Ectodermal cell (in vitro differentiated cells): ENCODE data around the gene TPRG1L.

Source experiments
- H3K27ac ChIP-seq: 2 replicates; pipeline ENCODE4 v1.7.0; 2013; ENCODE audit warnings: mild to moderate bottlenecking, low read depth, low read length; ENCODE audit not compliant: insufficient read depth, poor library complexity, severe bottlenecking
- H3K27me3 ChIP-seq: 2 replicates; pipeline ENCODE4 v1.7.0; 2013; ENCODE audit warnings: mild to moderate bottlenecking, low read length; ENCODE audit not compliant: insufficient read depth, control insufficient read depth, poor library complexity, severe bottlenecking
- H3K36me3 ChIP-seq: one replicate; pipeline ENCODE4 v1.7.0; 2013; ENCODE audit warnings: low read length; ENCODE audit not compliant: control insufficient read depth, insufficient read depth
- H3K4me1 ChIP-seq: one replicate; pipeline ENCODE4 v1.7.0; 2013; ENCODE audit warnings: low read length; ENCODE audit not compliant: control insufficient read depth, insufficient read depth
- H3K4me3 ChIP-seq: 2 replicates; pipeline ENCODE4 v1.7.0; 2013; ENCODE audit warnings: low read depth, low read length, control low read depth; ENCODE audit not compliant: insufficient read depth
- H3K9me3 ChIP-seq: 2 replicates; pipeline ENCODE4 v1.7.0; 2013; ENCODE audit warnings: mild to moderate bottlenecking, low read length, moderate library complexity; ENCODE audit not compliant: control insufficient read depth
- WGBS, 2 experiments: methylation state at CpG; one replicate each; pipeline ENCODE4 v1.1.7; 2013; ENCODE audit warnings: missing lambda C conversion rate in 2 of 2; 5-methylcytosine and 5-hydroxymethylcytosine counted together

TPRG1L gene

DNA sequence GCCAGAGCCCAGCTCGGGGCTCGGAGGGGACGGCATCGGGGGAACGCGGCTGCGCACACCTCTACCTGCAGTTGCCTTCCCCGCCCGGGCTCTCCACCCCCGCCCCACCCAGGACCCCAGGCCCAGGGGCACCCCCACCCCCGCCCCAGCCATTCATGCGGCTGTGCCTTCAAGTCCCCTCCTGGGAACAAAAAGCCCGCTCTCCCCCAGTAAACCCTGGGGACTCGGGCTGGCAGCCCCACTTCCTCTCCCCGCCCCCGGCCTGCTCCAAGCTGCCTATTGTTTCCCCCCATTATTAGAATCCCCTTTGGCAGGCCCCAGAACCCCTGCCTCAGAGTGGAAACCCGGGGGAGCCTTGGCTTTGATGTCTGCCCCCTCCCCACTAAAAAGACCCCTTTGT lies 31.5 kb upstream of the TPRG1L start:
- WGBS, 2 experiments = 74 to 75% methylated on average over 15 to 16 of the region's 17 CpGs
- H3K9me3 ChIP-seq = no peaks in the 10 kb centered on the region
- no peaks in the 10 kb centered on the region for H3K27me3 ChIP-seq
- no peak overlapping the region for H3K4me3 ChIP-seq
- peaks cover 35% of the 10 kb centered on the region for H3K4me1 ChIP-seq
- no peak overlapping the region for H3K27ac ChIP-seq
- no peaks in the 10 kb centered on the region for H3K36me3 ChIP-seq

DNA sequence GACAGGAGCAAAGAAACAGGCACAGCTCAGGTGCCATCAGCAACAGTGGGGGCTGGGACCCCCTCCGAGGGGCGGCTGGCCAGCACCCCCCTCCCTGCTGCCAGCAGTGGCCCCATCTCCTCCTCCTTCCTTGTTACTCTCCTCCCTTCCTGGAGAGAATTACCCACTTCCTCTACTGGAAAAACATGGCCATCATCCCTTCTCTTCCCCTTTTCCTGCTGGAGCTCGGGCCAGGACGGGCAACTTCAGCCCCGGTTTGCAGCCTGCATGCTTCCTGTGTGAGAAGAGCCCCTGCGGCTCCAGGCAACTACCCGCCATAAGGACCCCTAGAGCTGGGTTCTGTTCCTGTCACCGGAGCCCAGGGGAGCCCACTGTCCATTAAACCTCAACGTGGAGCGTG lies 31.1 kb upstream of the TPRG1L start:
- H3K27me3 ChIP-seq = no peaks in the 10 kb centered on the region
- H3K9me3 ChIP-seq = no peaks in the 10 kb centered on the region
- peaks cover 39% of the 10 kb centered on the region for H3K4me1 ChIP-seq
- H3K27ac ChIP-seq = no peak overlapping the region
- no peaks in the 10 kb centered on the region for H3K36me3 ChIP-seq
- WGBS, 2 experiments = 78% methylated on average over 10 of the region's 10 CpGs
- no peak overlapping the region for H3K4me3 ChIP-seq

DNA sequence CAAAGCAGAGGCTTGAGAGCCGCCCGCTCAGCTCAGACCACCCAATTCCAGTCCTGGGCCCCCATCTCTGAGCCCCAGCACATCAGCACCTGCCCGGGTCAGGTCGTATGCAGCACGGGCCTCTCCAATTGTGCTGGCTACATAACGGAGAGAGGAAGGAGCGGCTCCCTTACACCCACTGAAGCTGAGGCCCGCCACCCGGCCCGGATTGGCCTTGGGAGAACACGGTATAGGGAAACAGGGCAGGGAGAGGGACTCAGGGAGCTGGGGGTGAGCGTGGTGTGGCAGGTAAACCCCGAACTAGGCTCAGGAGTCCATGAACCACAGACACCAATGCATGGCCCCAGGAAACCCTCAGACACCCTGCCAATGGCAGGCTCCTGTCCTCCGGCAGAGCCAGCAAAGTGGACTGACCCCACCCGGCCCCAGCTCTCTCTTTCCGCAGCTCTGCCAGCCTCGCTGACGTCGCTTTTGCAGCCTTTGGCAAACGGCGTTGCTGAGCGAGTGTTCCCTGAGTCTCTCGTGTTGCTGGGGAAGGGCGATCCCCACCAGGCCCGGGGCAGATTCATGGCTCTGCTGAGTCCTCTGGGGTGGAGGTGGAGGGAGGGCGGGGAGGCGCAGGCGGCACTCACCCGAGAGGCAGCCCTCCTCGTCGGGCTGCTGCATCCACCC lies 30.0 kb upstream of the TPRG1L start:
- Histone ChIP-seq H3K27ac (no peak overlapping the region), H3K4me1 (peaks cover 44% of the 10 kb centered on the region), H3K9me3 (no peaks in the 10 kb centered on the region), H3K36me3 (no peaks in the 10 kb centered on the region), H3K4me3 (no peak overlapping the region), H3K27me3 (no peaks in the 10 kb centered on the region)
- 91 to 94% methylated on average over 31 of the region's 31 CpGs for whole genome bisulfite sequencing, 2 experiments

DNA sequence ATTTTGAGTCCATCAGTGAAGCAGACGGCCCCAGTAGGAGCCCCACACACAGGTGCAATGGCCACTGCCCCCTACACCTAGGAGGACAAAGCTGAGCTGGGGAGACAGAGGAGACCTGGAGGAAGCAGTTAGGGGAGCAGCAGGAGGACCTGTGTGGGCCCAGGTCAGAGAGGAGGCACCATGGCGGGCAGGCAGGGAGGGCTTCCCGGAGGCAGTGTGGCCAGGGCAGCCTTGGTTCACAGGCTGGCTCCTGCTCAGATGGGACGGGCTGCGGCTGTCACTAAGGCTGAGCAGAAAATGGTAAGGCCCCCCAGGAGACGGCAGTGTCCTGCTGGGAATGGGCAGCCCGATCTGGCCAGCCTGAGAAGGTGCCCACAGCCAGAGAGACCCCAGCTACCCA lies 28.9 kb upstream of the TPRG1L start:
- no peak overlapping the region for H3K4me3 ChIP-seq
- no peaks in the 10 kb centered on the region for H3K9me3 ChIP-seq
- 92 to 93% methylated on average over 7 of the region's 7 CpGs for WGBS, 2 experiments
- peaks cover 34% of the 10 kb centered on the region for H3K4me1 ChIP-seq
- H3K27ac ChIP-seq = no peak overlapping the region
- no peaks in the 10 kb centered on the region for H3K27me3 ChIP-seq
- H3K36me3 ChIP-seq = no peaks in the 10 kb centered on the region

DNA sequence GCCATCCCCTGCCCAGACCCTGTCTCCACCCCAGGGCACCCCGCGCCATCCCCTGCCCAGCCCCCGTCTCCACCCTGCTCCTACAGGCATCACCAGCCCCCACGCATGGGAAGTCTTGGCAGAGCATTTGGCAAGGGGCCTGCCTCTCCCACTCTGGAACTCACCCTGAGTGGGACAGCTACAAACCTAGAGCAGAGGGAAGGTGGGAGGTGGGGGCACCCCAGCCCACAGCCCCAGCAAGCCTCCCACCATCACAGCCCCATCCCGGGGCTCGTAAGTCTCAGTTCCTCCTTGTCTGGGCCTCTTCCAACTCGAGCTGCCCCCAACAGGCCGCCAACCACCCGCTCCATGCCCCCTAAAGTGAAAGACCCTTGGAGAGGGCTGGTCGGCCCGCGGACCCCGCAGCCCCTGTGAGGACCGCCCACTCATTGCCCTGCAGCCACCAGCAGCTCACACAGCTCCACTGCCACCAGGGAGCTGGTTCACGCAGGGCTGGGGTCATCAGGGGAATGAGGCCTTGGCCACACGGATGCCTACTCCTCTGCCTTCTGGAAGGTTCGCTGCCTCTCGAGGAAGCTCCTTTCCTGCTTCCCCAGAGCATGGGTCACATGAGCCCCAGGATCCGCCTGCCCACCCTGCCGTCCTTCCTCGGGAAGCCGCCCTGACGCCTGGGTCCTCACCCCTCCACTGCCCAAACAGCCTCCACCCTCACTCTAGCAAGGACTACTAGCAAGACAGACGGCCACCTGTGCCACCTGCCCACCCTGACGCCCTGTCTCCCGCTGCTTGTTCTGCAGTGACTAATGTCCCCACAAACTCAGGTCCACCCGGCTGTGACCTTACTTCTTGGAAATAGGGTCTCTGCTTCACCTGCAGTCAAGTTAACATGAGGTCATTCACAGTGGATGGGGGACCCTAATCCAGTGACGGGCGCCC lies 27.9 kb upstream of the TPRG1L start:
- H3K36me3 ChIP-seq = no peaks in the 10 kb centered on the region
- 92 to 93% methylated on average over 29 of the region's 29 CpGs for WGBS, 2 experiments
- no peaks in the 10 kb centered on the region for H3K27me3 ChIP-seq
- H3K9me3 ChIP-seq = no peaks in the 10 kb centered on the region
- no peak overlapping the region for H3K4me3 ChIP-seq
- peaks cover 34% of the 10 kb centered on the region for H3K4me1 ChIP-seq
- no peak overlapping the region for H3K27ac ChIP-seq

DNA sequence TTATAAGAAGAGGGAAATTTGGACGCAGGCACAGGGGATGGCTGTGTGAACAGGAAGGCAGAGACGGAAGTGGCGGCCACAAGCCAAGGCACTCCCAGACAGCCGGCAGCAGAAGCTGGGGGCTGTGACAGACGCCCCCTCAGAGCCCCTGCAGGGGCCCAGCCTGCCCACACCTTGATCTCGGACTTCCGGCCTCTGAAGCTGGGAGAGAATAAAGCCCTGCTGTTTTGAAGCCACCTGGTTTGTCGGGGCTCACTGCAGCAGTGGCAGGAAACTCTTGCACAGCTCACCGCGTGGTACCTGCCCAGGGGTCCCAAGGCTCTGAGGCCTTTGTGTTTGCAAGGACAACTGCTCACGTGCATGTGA lies 27.2 kb upstream of the TPRG1L start:
- Histone ChIP-seq H3K4me3 (no peak overlapping the region), H3K4me1 (peaks cover 34% of the 10 kb centered on the region), H3K27me3 (no peaks in the 10 kb centered on the region), H3K36me3 (no peaks in the 10 kb centered on the region), H3K27ac (no peak overlapping the region), H3K9me3 (no peaks in the 10 kb centered on the region)
- WGBS, 2 experiments = 57 to 61% methylated on average over 11 of the region's 11 CpGs

DNA sequence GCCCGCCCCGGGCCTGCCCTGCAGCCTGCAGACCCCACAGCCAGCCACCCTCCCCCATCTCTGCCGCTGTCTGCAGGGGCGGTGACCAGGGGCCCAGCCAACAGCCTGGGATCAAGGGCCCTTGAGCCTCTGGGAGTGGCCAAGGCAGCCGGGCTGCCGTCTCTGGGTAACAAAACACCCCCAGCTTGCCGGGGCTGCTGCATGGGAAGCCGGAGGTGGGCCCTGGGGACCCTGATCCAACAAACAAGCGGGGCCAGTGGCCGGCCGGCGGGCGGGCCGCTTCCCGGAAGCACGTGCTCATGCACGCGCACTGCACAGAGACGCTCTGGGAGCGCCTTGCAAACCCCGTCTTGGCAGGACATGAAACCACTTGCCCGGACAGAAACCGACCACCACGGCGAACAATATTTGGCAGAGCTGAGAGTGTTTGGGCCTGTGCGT lies 26.7 kb upstream of the TPRG1L start:
- Histone ChIP-seq H3K4me3 (peak overlapping the region; percentile 3), H3K4me1 (peaks cover 34% of the 10 kb centered on the region), H3K36me3 (no peaks in the 10 kb centered on the region), H3K27me3 (no peaks in the 10 kb centered on the region), H3K27ac (no peak overlapping the region), H3K9me3 (no peaks in the 10 kb centered on the region)
- WGBS, 2 experiments = 71 to 79% methylated on average over 26 of the region's 26 CpGs

DNA sequence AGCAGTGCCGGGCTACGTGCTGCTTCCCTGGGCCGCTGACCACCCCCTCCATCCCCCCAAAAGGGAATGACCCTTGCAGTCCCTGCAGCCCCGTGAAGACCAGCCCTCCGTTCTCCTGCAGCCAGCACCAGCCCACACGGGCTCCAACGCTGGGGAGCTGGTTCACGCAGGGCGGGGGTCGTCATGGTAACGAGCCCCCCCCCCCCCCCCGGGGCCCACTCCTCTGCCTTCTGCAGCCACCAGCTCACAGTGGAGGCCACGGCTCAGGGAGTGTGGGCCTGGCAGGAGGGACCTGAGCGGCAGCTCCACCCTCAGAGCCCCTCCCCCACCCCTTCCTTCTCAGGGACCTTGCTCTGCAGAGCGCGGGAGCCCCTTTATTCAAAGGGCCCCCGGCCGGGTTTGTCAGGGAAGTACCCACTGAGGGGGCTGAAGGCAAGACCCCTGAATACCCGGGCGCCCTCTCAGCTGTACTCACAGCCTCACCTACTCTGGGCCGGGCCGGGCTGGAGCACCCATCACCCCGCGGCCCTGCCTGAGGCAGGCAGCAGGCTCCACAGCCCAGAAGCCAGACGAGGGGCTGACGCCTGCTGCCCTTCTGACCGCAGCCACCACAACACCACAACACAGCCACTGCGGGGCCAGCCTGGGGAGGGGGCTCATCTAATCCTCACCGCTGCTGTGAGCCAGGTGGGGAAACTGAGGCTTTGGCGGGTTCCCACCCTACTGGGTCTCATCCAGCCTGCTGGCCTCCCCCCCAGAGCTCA lies 26.1 kb upstream of the TPRG1L start:
- H3K27ac ChIP-seq = no peak overlapping the region
- no peaks in the 10 kb centered on the region for H3K9me3 ChIP-seq
- H3K4me3 ChIP-seq = peak overlapping the region; percentile 3
- H3K27me3 ChIP-seq = no peaks in the 10 kb centered on the region
- H3K36me3 ChIP-seq = no peaks in the 10 kb centered on the region
- peaks cover 31% of the 10 kb centered on the region for H3K4me1 ChIP-seq
- WGBS, 2 experiments = 49 to 50% methylated on average over 30 of the region's 30 CpGs

DNA sequence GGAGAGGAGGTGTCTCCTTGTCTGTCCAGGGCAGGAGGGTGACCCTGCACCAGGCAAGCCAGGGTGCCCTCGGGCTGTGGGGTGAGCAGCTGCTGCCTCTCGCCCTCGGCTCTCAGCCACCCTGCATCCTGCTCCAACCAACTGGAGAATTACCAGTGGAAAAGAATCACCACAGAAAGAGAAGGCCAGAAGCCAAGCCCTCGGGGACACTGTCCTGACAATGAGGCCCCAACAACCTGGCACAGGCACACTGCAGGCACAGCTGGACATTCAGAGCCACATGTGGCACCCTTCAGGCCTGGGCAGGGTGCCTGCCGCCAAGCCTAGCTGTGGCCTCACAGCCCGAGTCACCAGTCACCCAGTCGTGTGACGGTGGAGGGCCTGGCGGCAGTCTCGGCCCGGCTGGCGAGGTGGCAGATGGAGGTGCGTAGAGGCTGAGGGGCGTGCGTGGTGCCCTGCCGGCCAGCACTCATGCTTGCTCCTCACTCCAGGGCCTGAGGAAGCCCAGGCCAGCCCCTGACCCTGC lies 25.5 kb upstream of the TPRG1L start:
- H3K36me3 ChIP-seq = no peaks in the 10 kb centered on the region

DNA sequence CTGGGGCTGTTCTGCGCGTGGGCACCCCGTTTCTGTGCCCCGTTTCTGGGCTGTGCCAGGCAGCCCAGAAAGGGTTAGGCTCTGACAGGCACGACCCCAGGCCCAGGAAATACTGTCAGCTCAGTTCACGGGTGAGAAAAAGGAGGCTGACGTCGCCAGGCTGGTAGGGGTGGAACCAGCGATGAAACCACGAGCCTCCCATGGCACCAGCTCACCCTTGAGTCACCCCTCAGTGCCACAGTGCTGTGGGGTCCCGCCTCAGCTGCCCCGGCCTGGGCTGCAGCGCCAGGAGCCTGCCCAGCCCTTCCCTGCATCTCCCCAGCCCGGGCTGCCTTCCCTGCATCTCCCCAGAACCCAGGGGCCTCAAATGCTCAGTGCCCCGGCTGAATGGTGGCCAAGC lies 25.0 kb upstream of the TPRG1L start:
- H3K4me3 ChIP-seq = no peak overlapping the region
- H3K4me1 ChIP-seq = peaks cover 27% of the 10 kb centered on the region
- WGBS, 2 experiments = 88 to 89% methylated on average over 15 of the region's 15 CpGs
- no peaks in the 10 kb centered on the region for H3K27me3 ChIP-seq
- no peaks in the 10 kb centered on the region for H3K36me3 ChIP-seq
- H3K27ac ChIP-seq = no peak overlapping the region
- no peaks in the 10 kb centered on the region for H3K9me3 ChIP-seq

More for the DNA sequence above, 25.5 kb upstream of the TPRG1L start:
- H3K27ac ChIP-seq = no peak overlapping the region
- H3K4me1 ChIP-seq = peaks cover 27% of the 10 kb centered on the region
- no peak overlapping the region for H3K4me3 ChIP-seq
- H3K9me3 ChIP-seq = no peaks in the 10 kb centered on the region
- 88 to 90% methylated on average over 16 of the region's 16 CpGs for WGBS, 2 experiments
- no peaks in the 10 kb centered on the region for H3K27me3 ChIP-seq
